IPS-NIHi11 (cell line): Measurements from ENCODE around the gene CAPN14.

Source experiments
- DNase-seq: peaks from one replicate; pipeline ENCODE4 v3.0.0; 2012; ENCODE audit warnings: mixed read lengths, low spot score

The CAPN14 gene, protein sequence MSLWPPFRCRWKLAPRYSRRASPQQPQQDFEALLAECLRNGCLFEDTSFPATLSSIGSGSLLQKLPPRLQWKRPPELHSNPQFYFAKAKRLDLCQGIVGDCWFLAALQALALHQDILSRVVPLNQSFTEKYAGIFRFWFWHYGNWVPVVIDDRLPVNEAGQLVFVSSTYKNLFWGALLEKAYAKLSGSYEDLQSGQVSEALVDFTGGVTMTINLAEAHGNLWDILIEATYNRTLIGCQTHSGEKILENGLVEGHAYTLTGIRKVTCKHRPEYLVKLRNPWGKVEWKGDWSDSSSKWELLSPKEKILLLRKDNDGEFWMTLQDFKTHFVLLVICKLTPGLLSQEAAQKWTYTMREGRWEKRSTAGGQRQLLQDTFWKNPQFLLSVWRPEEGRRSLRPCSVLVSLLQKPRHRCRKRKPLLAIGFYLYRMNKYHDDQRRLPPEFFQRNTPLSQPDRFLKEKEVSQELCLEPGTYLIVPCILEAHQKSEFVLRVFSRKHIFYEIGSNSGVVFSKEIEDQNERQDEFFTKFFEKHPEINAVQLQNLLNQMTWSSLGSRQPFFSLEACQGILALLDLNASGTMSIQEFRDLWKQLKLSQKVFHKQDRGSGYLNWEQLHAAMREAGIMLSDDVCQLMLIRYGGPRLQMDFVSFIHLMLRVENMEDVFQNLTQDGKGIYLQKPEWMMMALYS

DNA sequence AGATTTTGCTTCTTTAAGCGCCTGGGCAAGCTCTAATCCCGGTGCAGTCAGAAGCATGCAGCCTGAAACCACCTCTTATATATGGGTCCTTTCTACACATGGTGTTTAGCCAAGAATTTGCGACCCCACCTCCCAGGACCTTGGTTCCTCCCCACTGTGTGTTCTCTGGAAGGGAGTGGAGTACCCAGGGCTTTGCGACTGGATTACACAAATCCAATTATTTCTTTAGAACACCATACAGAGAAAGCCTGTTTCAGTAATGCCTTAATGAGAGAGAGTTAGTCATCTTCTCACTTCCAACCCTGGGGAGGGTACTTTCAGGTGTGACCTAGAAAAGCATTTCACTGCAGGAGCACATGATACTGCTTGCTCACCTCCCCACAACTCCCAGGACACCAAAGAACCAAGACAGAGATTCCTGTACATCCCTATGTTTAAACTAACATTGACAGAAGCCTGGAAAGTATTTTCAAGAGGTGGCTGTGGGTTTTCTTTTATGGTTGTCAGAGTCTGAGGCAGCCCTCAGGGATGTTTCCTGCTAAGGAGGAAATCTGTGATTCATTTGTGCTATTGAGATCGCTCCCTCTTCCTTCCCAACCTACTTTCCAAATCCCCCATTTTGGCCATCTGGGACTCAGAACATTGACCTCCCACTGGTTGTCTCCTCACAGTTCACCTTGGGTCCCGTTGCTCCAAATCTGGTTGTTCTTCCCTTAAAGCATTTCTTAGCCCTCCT lies at the start of gene CAPN14:
Gene CAPN14 (minus strand): TSS at position 51 of the 736 bp plus-strand sequence. CDS start 12,068 bp downstream, outside the sequence.
- no peak for DNase-seq

DNA sequence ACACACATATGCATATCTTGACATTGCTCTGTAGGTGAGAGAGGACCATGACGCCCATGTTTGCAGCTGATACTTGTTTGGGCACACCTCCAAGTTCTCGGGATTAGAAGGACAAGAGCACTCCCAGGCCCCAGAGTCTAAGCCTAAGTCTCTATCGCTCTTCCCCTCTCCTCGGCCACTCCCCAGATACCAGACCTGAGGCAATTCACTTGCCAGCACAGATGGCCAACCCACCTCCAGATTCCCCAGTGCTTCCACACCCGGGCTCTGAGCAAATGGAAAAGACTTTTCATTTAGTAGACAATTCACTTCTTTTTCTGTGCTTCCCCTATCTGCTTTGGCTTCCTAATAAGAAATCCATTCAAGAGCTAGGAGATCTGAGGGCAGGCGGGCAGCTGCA lies 49.5 kb upstream of the CAPN14 start:
- DNase-seq, result no peak

DNA sequence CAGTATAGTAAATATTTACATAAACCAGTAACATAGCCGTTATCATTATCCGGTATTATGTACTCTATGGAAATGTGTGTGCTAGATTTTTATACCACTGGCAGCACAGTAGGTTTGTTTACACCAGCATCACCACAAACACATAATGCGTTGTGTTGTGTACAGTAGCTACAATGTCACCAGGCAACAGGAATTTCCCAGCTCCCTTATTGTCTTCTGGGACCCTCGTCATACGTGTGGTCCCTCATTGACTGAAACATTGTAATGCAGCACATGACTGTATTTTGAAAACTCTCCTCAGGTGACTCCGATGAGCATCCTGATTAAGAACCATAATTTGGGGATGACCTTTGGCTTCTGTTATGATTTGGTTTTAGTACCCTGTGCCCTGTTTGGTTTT lies 47.9 kb upstream of the CAPN14 start:
- DNase-seq, result no peak

DNA sequence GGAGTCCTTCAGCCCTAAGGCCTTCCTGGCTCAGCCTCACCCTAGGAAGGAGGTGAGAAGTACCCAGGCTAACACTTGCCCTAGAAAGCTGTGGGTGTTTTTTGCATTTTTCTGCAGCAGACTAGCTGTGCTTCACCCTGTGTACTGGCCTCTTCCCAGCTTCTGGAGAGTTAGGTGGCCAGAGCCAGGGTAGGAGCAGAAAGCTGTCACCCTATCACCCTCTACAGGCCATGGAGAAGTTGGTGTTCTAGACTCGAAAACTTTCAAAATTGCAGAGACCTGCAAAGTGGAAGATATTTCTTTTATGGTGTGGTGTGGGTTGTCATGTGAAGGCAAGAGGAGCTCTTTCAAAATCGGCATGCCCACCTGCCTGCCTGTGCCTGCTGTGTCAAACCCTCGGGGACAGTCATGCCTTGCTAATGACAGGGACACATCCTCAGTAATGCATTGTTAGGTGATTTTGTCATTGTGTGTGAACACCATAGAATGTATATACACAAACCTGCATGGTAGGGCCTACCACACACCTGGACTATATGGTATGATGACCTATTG lies 46.4 kb upstream of the CAPN14 start:
- DNase-seq, result no peak

DNA sequence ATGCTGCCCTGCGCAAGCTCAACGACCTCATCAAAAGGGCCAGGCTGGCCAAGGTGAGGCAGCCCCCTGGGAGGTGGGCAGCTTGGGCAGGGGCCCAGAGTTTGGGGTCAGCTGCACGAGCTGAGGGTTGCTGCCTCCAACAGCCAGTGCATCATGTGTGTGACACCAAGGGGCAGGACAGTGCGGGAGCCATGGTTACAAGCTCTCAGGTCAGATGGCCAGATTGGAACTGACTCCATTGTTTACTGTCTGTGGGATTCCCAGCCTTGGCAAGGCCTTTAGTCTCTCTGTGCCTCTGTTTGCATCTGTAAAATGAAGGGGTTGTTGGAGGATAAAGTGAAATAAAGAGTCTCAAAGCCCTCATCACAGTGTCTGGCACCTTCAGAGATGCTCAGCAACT lies 43.6 kb upstream of the CAPN14 start:
- no peak for DNase-seq

DNA sequence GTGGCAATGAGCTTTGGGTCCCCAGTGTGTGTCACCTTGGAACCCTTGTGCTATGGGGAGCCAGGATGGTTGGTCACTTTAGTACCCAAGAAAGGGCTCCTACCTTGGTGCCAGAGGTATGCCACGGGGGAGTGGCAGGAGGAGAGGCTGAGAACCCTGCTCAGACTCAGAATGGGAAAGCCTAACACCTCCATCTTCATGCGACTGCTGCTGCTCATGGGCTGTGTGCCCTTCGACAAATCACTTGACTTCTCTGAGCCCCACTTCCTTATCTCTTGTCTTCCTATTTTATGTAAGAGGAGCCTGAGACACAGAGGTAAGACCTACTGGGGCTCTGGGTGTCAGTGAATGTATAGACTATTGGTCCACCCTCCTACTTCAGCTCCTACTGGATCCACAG lies 41.8 kb upstream of the CAPN14 start:
- DNase-seq, result no peak

DNA sequence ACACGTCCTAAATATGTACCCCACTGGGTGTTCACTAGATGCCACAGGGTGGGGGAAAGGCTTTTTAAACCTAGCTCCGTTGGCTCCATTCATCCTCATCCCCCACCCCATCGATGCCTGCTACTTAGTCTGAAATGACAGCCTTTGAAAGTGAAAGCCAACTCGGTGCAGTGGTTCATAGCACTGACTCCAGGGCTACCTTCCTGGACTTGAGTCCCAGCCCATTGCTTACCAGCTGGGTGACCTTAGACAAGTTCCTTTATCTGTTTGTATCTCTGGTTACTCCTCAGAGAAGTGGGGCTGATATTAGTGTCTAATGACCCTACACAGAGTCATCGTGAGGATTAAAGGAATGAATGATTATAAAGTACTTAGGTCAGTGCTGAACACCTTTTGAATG lies 41.0 kb upstream of the CAPN14 start:
- no peak for DNase-seq

DNA sequence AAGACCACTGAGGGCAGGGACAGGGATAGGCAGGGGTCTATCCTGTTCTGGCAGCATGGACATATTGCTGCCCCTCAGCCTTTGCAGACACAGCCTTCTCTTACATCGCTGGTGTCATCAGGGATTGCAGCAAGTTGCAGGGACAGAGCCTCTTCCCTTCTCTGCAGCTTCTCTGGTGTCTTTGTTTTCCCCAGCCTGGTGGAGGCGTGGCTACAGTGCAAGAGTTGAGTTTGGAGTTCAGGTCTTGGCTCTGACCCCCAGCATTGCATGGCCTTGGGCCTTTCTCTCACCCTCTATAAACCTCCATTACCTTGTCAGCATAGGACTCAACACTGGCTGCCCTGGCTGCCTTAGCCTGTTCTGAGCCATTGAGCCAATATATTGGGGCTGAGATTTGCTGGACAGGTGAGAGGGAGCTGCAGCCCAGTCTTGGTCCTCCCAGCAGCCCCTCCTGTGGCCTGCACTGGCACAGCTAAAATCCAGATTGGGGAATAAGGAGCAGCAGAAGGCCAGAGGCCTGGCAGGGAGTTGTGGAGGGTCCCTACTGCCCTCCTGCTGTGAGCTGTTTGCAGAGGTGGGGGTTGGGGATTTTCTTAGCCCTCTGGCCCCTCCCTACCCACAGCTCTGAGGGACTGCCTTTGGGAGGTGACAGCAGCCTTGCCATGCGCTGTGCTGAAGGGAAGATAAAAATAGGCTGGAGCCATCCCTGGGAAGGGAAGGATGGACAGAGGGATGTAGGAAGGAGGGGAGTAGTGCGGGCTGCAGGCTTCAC lies 39.5 kb upstream of the CAPN14 start:
- DNase-seq, result peak; percentile 47

DNA sequence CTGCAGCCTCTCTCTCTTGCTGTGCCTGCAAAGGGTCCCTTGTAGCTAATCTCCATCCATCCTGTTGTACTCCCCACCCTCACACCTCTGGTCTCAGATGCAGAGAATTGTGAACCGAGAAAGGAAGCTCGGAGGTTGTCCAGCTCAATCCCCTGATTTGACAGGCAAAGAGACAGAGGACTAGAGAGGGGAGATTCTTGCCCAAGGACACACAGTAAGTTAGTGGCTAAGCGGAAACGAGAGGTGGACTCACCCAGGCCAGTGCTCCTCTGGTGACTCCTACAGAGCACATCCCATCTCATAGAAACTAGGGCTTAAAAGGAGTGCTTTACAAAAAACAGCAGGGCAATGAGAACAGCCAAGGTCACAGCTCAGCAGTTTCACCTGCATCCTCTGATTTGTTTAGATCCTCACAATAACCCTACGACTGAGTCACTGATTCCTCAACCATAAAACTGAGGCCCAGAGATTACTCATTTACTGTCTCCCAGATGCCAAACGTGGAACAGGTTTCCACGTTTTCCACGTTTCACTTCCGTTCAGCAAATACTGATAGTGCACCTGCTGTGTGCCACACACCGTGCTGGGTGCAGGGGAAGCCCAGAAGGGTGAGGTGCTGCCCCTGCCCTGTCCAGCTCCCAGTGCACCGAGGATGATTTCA lies 38.7 kb upstream of the CAPN14 start:
- DNase-seq, result no peak

DNA sequence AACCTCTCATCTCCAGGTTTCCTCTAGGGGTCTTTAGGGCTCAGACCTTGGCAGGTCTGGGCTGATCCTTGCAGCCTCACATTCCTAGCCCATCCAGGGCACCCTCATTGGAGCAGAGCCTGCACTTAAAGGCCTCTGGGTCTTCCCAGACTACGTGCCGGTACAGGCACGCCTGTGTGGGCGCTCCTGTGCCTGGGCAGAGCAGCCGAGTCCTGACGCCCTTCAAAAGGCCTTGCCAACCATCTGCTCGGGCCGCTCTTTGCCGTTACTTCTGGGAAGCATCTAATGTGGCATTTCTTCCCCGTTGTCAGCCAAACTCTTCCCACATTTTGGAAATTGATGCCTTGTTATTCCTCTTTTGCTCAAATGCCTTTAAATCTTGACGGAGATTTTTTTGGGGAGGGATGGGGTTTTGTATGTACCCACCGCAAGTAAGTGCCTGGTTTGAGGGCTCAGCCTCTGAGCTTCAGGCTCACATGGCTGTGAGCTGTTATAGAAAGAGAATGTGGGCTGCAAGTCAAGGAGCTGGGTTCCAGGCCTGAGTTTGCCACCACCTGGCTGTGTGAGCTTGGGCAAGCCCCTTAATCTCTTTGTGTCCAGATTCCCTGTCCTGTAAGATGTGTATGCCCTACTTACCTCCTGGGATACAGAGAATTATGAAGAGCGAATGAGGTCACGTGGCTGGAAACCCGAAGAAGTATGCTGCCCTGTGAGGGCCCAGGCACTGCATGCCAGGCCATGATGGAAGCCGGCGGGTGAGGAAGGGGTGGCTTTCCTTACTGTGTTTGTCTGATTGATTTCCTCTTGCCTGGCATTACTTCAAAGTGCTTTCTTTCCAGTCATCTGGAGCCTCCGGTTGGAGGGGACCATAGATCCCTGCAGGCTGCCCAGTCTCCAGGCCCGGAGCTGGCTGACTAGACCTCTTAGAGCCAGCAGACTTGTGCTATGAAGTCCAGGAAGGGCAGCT lies 37.2 kb upstream of the CAPN14 start:
- no peak for DNase-seq

DNA sequence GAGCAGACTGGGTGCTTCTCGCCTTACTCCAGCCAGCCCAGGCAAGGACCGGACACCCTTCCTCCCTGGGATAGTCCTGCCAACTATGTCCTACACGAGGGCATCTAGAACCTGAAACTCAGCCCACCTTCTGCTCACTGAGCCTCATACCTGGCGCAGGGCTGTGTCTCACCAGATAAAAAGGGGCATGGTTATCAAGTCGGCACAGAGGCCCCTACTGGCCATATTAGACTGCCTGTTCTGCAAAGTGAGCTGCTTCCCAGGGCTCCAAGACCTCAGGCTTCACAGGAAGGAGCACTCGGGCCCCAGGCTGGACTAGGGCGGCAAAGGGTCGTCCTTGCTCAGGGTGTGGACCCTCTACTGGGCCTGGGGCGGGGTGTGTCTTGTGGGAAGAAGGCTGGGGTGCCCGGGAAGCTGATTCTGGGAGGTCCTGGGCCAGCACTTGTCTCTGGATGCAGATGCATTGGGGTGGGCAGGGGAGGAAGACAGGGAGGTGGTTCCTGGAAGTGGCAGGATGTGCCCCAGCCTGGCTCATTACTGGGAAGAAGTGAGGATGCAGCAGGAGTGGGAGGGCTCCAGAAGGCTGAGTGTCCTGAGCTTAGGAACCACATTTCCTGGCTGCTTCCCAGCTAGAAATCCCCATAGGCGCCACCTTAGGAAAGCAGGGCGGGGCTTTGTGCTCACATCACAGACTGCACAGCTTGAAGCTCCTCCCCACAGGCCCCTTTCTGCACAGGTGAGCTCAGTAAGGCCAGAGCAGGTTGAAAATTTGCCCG lies 36.2 kb upstream of the CAPN14 start:
- DNase-seq, result peak; percentile 43

DNA sequence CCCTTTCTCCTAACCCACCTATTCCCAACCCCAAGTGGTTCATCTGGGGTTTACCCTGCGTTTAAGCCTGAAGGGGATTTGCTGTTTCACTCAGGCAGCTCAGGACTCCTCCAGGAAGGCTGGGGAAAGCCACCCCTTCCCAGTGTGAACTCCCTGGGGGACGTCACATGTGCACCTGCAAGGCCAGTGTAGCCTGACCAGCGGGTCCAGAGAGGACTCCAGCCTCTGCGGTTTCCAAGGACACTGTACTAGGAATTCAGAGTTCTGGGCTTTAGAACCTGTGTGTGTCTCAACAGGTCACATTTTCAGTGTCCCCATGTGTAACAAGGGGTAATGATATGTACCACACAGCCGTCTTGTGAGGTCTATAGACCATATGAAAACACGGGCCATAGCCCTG lies 34.5 kb upstream of the CAPN14 start:
- DNase-seq, result no peak

DNA sequence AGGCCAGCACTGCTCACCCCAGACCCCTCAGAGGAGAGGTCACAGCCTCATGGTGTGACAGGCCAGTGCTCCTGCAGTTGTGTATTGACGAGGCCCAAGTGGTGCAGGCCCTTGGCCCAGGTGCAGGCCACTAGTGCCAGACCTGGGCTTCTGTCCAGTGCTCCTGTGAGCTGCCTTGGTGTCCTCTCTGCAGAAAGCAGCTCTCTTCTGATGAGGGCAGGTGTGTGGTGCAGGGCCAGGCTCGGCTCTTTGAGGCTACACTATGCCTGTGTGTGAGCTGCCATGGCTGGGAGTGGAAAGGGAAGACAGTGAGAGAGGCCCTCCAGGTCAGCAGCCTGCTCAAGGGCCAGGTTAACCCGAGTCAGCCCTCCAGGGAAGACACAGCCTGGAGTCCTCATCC lies 33.7 kb upstream of the CAPN14 start:
- DNase-seq, result no peak

DNA sequence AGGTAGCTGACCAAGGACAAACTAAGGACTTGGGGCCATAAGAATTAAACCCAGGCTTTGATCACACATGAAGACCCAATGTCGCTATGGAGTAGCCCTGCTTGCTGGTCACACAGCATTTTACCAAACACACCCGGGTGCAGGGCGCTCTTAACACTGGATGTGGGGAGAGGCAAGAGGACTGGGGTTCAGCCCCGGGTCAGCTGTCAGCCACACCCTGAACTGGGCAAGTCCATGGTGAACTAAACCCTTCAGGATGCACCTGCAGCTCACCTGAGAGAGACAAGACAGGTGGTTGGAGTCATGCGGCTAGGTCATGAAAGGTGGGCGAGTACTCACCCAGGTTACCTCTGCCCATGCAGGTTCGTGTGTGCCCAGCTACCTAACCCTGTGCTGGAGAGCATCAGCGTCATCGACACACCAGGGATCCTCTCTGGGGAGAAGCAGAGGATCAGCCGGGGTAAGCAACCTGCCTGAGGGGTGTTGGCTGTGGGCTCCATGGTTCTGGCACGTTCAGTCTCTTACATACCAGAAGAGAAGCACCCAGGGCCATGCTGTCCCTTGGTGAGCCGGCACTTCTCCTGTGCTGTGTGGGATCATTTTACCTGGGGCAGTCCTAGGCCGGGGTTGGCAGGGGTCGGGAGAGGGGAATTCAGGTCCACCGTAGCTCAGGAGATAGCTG lies 31.8 kb upstream of the CAPN14 start:
- no peak for DNase-seq

DNA sequence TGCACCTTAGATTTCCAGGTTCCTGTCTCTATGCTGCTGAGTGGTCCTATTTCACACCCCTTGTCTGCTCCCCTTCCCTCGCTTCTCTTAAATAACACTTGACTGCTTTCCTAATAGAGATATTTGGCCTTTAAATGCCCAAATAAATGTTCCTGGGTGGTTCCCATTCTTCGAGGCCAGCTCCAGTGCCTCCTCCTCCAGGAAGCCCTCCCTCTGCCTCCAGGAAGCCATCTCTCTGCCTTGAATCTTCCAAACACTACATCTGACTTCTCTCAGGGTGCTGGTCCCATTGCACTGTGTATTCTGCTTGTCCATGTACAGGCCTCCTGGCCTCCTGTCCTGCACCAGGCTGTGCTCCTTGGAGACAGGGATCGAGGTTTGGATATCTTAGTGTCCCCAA lies 30.8 kb upstream of the CAPN14 start:
- no peak for DNase-seq

DNA sequence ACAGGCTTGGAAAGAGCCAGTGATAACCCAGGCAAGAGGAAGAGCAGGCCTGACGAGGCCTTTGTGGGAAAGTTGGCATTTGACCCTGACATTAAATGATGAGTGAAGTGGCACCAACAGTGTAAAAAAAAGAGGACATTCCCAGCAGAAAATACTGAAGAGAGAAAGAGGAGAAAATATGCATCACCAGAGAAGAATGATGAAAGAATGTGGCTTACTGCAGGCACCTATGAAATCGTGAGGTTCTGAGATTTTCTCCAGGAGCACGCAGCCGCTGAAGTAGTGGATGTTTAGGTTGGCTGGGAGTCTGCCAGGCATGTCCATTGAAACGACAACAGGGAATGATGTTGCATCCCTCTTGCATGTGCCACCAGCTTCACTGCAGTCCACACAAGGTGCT lies 30.4 kb upstream of the CAPN14 start:
- DNase-seq, result no peak

DNA sequence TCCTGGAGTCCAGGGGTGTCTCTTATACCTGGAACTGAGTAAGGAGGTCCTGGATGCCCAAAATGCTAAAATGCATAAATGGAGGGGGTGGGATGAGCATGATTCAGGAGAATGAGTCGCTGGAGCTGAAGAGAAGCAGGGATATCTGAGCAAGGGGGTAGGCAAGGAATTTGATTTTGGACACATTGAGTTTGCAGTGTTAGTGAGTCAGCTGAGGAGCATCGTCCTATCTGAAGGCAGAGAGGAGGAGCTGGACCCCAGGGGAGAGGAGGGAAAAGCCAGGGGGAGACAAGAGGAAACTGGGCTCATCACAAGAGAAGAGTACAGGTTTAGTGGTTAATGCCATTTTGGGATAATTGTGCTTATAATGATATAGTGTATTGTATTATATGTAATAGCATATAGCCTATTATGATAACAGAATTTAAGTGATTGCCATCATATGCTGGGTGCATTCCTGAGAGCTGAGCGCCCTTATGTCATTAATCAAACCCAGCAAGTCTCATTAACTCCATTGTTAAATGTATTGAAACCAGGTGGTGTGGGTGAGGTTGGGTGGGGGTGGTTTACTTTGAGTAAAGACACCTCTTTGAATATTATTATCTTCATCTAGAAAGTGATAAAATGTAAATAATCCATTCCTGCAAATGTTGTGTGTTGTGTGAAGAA lies 29.0 kb upstream of the CAPN14 start:
- DNase-seq, result no peak

DNA sequence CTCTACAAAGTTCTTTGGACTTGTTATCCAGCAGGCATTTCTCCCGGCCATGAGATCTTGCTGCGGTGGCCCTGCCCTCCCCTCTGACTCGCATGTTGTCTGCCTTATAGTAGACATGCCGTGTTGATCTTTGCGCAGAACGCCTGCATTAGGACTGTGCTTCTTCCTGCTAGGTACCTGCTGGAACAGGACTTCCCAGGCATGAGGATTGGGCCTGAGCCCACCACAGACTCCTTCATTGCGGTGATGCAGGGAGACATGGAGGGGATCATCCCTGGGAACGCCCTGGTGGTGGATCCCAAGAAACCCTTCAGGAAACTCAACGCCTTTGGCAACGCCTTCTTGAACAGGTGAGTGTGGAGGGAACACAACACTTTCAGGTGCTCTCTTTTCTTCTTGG lies 26.8 kb upstream of the CAPN14 start:
- DNase-seq, result no peak
